ENCODE data around the gene MET. TPM values are rescaled to one million over a fixed set of nuclear protein-coding genes. Genes with fewer than 3 reads are reported as not detected.

Gene MET
- total RNA-seq, 3 donors from 2014 or later, result 15.6 to 35.1 (median 31.0) TPM

- H3K4me3 ChIP-seq, result no peak overlapping the region
- intact Hi-C loops (cut with DNase I, micrococcal nuclease), result no loop called here
- H3K9me3 ChIP-seq, result no peaks in the 10 kb centered on the region
- DNase-seq (peak in 2 of 3 donors; percentile 16 to 33), ATAC-seq (peak; percentile 83)
- no peak for TF ChIP-seq CTCF (IDR thresholded peaks at IDR 0.05)
- H3K4me1 ChIP-seq (ENCODE audit: low read depth), result no peaks in the 10 kb centered on the region
- H3K36me3 ChIP-seq (ENCODE audit: low read depth), result no peaks in the 10 kb centered on the region
Observed at GRCh38 chr7:116686812-116687419, 14.9 kb downstream of the MET start.

- H3K36me3 ChIP-seq (ENCODE audit: low read depth), result no peaks in the 10 kb centered on the region
- no peaks in the 10 kb centered on the region for H3K4me1 ChIP-seq (ENCODE audit: low read depth)
- H3K9me3 ChIP-seq, result no peaks in the 10 kb centered on the region
- TF ChIP-seq CTCF (IDR thresholded peaks at IDR 0.05), result no peak
- no peak for DNase-seq
- H3K4me3 ChIP-seq, result no peak overlapping the region
- intact Hi-C loops (cut with DNase I, micrococcal nuclease), result no loop called here
- ATAC-seq, result peak; percentile 52
Observed at GRCh38 chr7:116687801-116688201, 15.8 kb downstream of the MET start.

- ATAC-seq, result no peak
- no peaks in the 10 kb centered on the region for H3K36me3 ChIP-seq (ENCODE audit: low read depth)
Observed at GRCh38 chr7:116689790-116690259, 17.8 kb downstream of the MET start.

GRCh38 chr7:116691664-116692063 is 19.7 kb downstream of the MET start:
- intact Hi-C loops (cut with DNase I, micrococcal nuclease), result no loop called here
- ATAC-seq, result no peak

More at GRCh38 chr7:116689790-116690259, 17.8 kb downstream of the MET start:
- no peaks in the 10 kb centered on the region for H3K4me1 ChIP-seq (ENCODE audit: low read depth)
- no peak for DNase-seq
- intact Hi-C loops (cut with DNase I, micrococcal nuclease), result no loop called here
- no peak for TF ChIP-seq CTCF (IDR thresholded peaks at IDR 0.05)
- H3K9me3 ChIP-seq, result no peaks in the 10 kb centered on the region
- H3K4me3 ChIP-seq, result no peak overlapping the region

GRCh38 chr7:116692401-116693308 is 20.7 kb downstream of the MET start:
- TF ChIP-seq CTCF (IDR thresholded peaks at IDR 0.05), result no peak
- H3K36me3 ChIP-seq (ENCODE audit: low read depth), result no peaks in the 10 kb centered on the region
- ATAC-seq (peak; percentile 53), DNase-seq (no peak)
- H3K4me3 ChIP-seq, result no peak overlapping the region
- no peaks in the 10 kb centered on the region for H3K4me1 ChIP-seq (ENCODE audit: low read depth)
- intact Hi-C loops (cut with DNase I, micrococcal nuclease), result no loop called here
- H3K9me3 ChIP-seq, result no peaks in the 10 kb centered on the region

More at GRCh38 chr7:116691664-116692063, 19.7 kb downstream of the MET start:
- no peak for TF ChIP-seq CTCF (IDR thresholded peaks at IDR 0.05)
- H3K36me3 ChIP-seq (ENCODE audit: low read depth), result no peaks in the 10 kb centered on the region
- no peaks in the 10 kb centered on the region for H3K9me3 ChIP-seq
- H3K4me3 ChIP-seq, result no peak overlapping the region
- H3K4me1 ChIP-seq (ENCODE audit: low read depth), result no peaks in the 10 kb centered on the region
- no peak for DNase-seq

All from mucosa of descending colon (tissue), 3 donors.